ENCODE data around the gene SEMA4A.
"Not testable (repeated sequence)": the region's sequence is repeated elsewhere in the genome, so short reads cannot be mapped to it uniquely, and the experiment has no call there.

Gene SEMA4A

DNA sequence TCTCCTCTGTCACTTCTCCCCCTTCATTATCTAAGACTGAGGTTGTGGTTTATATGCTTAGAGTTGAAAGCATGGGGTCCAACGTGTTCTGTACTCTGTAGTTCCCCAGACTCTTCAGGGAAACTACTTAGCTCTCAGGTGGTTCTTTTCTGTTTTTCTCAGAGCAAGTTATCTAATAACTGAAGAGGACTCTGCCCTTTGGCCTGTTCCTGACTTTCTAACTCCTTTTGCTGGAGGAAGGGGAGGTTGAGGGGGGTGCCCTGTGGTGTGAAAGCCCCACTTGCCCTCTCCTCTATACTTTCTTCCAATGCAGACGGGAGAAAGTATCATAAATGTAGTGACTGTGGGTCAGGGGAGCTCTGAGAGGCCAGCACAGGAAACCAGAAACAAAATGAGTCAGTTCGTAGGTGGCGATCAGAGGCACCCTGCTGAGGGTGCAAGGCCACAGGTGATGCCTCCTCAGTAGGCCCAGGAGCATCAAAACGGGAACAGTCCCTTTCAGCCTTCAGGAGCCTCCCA, 45.5 kb downstream of the SEMA4A start:
- no peak for DNase-seq

GRCh38 chr1:156200044-156200443, 46.7 kb downstream of the SEMA4A start:
- DNase-seq, result no peak

DNA sequence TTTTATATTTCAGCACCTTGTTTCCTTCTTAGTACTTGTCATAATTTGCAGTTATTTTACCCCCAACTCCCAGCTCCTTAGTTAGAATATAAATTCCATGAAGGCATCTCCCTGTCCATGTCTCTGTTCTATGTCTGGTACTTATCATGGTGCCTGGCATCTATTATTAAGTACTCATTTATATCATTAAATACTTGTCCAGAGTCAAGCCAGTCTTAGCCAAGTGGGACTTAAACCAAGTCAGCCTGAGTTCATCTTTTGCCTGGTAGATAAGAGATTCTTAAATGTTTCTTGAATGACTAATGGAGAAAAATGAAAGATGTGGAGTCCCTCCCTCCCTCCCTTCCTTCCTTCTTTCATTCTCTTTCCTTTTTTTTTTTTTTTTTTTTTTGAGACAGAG, 49.9 kb downstream of the SEMA4A start:
- no peak for DNase-seq

- no peak for DNase-seq
Measured at GRCh38 chr1:156204686-156205085, 51.3 kb downstream of the SEMA4A start.

- no peak for DNase-seq
Measured at GRCh38 chr1:156211243-156211642, 57.9 kb downstream of the SEMA4A start.

DNA sequence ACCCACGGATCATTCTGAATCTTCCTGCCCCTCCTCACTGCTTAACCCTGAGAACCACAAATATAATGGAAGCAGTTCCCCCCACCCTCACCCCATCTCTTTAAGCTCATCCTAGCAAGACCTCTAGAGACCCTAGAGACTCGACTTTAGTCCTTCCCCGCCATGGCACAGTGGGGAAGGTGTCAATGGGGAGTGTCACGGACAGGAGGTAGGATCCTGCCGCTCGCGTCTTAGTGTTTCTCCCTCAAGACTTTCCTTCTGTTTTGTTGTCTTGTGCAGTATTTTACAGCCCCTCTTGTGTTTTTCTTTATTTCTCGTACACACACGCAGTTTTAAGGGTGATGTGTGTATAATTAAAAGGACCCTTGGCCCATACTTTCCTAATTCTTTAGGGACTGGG, 58.7 kb downstream of the SEMA4A start:
- DNase-seq, result no peak

- peak; percentile 99 for DNase-seq
Measured at GRCh38 chr1:156212833-156213643, 59.7 kb downstream of the SEMA4A start, which contains the start of gene PMF1. Gene PMF1 (plus strand): TSS chr1:156213007. CDS start chr1:156213016, 9 bp downstream.

- no peak for DNase-seq
Measured at GRCh38 chr1:156213644-156213966, 60.2 kb downstream of the SEMA4A start.

- no peak for DNase-seq
Measured at GRCh38 chr1:156214024-156214748, 60.8 kb downstream of the SEMA4A start.

- not testable (repeated sequence) for DNase-seq
Measured at GRCh38 chr1:156216361-156217086, 63.1 kb downstream of the SEMA4A start.

- no peak for DNase-seq
Measured at GRCh38 chr1:156217871-156218270, 64.5 kb downstream of the SEMA4A start.

GRCh38 chr1:156220226-156220625, 66.8 kb downstream of the SEMA4A start:
- DNase-seq, result no peak

DNA sequence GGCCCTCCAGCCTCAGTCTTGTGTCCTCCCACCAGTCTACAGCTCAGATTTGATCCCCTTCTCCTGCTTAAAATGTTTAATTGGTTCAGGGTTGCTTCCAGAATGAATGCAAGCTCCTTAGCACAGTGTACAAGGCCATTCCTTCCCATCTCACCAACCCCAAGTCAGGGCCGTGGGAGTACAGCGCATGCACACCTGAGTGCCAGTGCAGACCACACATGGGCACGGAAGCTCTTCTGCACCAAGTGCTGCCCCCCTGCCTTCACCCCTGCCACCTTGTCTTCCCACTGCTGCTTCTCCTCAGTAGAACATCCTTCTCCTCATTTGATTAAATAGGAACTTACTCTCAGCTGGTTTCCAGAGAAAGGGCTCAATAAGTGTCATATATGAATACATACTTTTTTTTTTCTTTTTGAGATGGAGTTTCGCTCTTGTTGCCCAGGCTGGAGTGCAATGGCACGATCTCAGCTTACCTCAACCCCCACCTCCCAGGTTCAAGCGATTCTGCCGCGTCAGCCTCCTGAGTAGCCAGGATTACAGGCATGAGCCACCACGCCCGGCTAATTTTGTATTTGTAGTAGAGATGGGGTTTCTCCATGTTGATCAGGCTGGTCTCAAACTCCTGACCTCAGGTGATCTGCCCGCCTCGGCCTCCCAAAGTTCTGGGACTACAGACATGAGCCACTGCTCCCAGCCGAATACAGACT, 68.8 kb downstream of the SEMA4A start:
- no peak for DNase-seq

- no peak for DNase-seq
Measured at GRCh38 chr1:156225677-156226014, 72.3 kb downstream of the SEMA4A start.

- DNase-seq, result no peak
Measured at GRCh38 chr1:156226116-156226538, 72.7 kb downstream of the SEMA4A start.

DNA sequence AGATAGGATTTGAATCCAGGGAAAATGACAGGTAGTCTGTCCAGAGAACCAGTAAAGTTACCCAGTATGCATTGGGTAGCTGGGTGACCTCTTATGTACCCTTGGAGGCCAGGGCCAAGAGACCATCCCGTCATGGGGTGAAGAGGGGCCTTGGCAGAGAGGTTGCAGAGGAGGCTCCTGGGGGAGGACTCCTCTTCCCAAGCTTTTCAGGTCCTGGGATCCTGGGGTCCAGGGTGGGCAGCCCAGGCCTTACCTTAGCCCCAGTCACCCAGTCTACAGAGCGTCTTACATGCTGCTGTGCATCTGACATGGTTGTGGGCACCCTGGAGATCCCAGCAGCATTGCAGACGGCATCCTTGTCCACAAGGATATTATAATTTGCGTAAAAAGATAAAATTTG, 73.4 kb downstream of the SEMA4A start:
- DNase-seq, result no peak
